Dendritic cell treated with granulocyte-macrophage colony-stimulating factor and Interleukin-4, amounts not matched to agents 40 ng/mL and 50 ng/mL, for 4 days (primary cell): ENCODE results near the gene FLT4.

ENCODE experiments used
- H3K27ac Mint-ChIP-seq: one replicate; pipeline ENCODE4 v1.8.0; 2022; ENCODE audit warnings: mild to moderate bottlenecking, mixed read lengths
- H3K27me3 Mint-ChIP-seq: one replicate; pipeline ENCODE4 v1.8.0; 2022; ENCODE audit warnings: mild to moderate bottlenecking, mixed read lengths
- H3K36me3 Mint-ChIP-seq: one replicate; pipeline ENCODE4 v1.8.0; 2022; ENCODE audit warnings: low read depth, mixed read lengths
- H3K4me1 Mint-ChIP-seq: one replicate; pipeline ENCODE4 v1.8.0; 2022; ENCODE audit warnings: low read depth, mixed read lengths
- H3K4me3 Mint-ChIP-seq: one replicate; pipeline ENCODE4 v1.8.0; 2022; ENCODE audit warnings: mild to moderate bottlenecking, moderate library complexity, mixed read lengths
- H3K9me3 Mint-ChIP-seq: one replicate; pipeline ENCODE4 v1.8.0; 2022; ENCODE audit warnings: mixed read lengths
- intact Hi-C: fragments of 100-400 bp; cut with micrococcal nuclease; formaldehyde crosslinking; loops from one replicate; pipeline ENCODE4 v1.15.0; 2022

The FLT4 gene

DNA sequence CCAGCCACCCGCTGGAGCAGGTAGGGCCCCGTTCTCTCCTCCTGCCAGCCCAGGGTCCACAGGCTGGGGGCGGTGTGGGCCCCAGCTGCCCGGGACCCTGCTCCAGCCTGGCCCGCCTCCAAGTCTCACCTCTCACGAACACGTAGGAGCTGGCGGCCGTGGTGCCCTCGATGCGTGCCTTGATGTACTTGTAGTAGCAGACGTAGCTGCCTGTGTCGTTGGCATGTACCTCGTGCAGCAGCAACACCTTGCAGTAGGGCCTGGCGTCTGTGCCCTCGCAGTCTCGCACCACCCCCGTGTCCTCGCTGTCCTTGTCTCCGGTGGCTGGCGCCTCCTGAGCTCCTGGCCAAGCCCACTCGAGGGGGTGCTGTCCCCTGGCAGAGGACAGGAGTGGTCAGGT, 19.0 kb downstream of the FLT4 start:
- Mint-ChIP-seq H3K27me3 (peaks cover 3% of the 10 kb centered on the region), H3K4me1 (no peaks in the 10 kb centered on the region), H3K27ac (no peak overlapping the region), H3K36me3 (no peaks in the 10 kb centered on the region), H3K9me3 (no peaks in the 10 kb centered on the region), H3K4me3 (no peak overlapping the region)
- intact Hi-C loops = no loop called here

DNA sequence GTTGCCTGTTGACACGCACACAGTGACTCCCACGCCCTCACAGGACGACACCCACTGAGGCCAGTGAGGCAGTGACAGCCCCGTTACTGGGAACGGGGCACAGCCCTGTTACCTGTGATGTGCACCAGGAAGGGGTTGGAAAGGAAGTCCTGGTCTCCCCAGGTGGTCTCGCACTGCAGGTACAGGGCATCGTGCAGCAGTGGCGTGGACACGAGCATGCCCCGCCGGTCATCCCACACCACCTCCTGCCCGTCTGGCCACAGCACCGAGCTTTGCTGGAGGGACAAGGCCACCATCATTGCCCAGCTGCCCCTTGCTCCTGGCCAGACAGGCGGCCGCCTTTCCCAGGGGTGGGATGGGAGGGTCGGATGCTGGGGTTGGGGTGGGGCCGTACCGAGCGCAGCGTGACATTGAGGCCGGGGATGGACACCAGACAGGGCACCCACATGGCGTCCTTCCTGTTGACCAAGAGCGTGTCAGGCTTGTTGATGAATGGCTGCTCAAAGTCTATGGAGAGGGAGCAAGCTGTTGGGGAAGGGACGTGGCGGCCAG, 19.5 kb downstream of the FLT4 start:
- Mint-ChIP-seq H3K4me1 (no peaks in the 10 kb centered on the region), H3K9me3 (no peaks in the 10 kb centered on the region), H3K4me3 (no peak overlapping the region), H3K27me3 (peaks cover 3% of the 10 kb centered on the region), H3K36me3 (no peaks in the 10 kb centered on the region), H3K27ac (no peak overlapping the region)
- intact Hi-C loops = no loop called here

DNA sequence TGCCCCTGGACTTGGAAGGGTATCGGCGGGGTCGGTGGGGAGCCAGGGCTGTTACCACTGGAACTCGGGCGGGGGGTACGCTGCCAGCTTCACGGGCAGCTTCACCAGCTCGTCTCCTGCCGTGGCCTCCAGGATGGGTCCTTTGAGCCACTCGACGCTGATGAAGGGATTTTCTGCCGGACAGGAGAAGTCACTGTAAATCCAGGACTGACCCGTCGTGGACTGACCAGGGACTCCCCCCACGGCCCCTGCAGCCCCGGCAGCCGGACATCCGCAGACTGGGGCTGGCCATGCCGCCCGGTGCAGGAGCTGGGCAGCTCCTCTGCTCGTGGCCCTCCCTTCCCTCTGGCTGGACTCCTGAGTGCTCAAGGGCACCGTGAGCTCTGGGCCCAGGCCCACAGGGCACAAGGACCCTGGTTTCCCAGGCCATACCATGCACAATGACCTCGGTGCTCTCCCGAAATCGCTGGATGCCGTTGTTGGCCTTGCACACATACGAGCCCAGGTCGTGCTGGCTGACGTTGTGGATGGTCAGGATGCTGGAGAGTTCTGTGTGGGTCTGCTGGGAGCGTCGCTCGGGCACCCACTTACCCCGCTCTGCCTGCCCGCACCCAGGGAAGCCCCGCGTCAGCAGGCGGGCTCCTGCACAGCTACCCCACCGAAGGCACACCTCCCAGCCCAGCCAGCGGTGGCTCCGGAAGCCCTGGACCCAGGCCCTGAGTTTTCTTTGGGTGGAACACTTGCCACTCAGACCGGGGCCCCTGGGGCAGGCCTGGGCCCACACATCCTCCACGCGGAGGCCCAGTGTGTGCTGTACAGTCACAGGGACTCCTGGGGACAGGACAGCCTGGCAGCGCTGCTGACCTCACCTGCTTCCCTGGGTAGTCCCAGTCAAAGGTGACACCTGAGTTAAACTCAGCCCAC, 20.3 kb downstream of the FLT4 start:
- H3K27ac Mint-ChIP-seq = no peak overlapping the region
- H3K9me3 Mint-ChIP-seq = no peaks in the 10 kb centered on the region
- no peak overlapping the region for H3K4me3 Mint-ChIP-seq
- H3K27me3 Mint-ChIP-seq = peaks cover 3% of the 10 kb centered on the region
- H3K4me1 Mint-ChIP-seq = no peaks in the 10 kb centered on the region
- intact Hi-C loops = no loop called here
- H3K36me3 Mint-ChIP-seq = no peaks in the 10 kb centered on the region

DNA sequence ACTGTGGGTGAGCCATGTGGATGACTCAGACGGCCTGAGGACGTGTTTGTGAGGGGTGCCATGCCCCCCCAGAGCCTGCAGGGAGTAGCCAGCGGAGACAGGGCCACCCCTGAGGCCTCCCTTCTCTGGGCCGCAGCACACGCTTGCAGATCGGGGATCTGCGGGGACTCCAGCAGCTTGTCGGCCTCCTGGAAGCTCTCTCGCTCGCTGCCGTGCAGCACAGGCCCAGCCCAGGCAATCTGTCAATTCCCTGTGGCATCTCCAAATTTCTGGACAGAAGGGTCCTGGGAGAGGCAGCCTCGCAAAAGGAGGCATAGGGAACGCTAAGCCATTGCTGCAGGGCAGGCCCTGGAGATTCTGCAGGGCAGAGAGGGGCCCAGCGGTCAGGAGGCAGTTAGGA, 21.2 kb downstream of the FLT4 start:
- no peaks in the 10 kb centered on the region for H3K36me3 Mint-ChIP-seq
- H3K27me3 Mint-ChIP-seq = peaks cover 3% of the 10 kb centered on the region
- no peak overlapping the region for H3K27ac Mint-ChIP-seq
- H3K4me3 Mint-ChIP-seq = no peak overlapping the region
- H3K9me3 Mint-ChIP-seq = no peaks in the 10 kb centered on the region
- intact Hi-C loops = no loop called here
- no peaks in the 10 kb centered on the region for H3K4me1 Mint-ChIP-seq

DNA sequence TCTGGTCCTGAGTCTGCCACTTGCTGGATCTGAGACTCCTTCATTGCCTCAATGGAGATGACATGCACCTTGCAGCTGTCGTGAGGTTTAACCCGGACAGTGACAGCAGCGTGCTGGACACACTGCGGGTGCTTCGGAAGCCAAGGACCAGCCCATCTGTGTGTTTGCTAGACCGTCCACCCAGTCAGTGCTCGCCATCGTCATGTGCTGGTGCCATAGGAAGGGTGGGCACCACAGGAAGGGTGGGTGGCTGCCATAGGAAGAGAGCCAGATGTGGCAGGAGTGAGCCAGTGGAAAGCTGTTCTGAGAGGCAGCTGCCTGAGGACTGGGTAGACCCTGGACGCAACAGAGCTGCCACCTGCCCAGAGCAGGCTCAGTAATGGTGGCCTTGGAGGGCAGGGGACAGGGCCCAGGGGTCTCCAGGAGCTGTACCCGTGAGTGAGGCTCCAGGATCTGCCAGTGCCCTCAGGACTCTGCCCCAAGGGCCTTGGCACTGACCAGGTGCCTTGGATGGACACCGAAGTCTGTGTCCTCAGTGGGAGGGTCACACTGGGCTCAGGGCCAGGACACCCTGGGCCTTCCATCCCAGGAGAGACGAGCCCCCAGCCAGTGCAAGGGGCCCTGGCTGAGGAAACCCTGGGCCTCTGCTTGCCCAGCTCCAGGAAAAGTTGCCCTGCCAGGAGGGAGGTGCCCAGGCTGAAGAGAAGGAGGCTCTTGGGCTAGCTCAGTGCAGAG, 21.8 kb downstream of the FLT4 start:
- Mint-ChIP-seq H3K27me3 (peaks cover 3% of the 10 kb centered on the region), H3K4me1 (no peaks in the 10 kb centered on the region), H3K27ac (no peak overlapping the region), H3K36me3 (no peaks in the 10 kb centered on the region), H3K4me3 (no peak overlapping the region), H3K9me3 (no peaks in the 10 kb centered on the region)
- intact Hi-C loops = no loop called here

DNA sequence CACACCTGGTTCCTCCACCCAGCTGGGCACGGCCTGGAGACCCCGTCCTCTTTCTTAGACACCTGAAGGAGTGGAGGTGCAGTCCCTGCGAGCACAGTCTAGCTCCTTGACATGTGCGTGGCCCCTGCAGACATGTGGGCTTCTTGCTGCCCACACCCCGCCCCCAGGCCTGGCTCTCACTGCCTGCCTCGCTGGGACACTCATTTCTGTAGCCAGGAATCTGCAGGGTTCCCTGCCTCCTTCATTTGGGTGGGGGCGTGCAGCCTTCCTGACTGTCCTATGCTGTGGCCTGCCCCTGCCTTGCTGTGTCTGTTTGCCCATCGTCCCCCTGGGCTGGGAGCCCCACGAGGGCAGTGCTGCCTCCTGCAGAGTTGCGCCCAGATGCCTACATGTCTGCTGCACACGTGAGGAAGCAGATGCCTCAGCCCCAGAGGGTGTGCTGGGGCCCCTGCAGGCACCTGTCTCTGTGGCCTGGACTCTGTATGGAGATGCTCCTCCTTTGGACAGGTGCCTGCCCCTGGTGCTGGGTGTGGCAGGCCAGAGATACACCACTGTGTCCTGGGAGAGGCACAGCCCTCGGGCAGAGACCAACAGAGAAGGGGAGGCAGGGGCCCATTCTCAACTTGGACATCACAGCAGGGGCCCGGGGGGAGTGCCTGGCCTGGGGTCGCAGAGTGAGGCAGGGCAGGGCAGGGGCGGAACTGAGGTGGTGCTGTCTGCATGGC, 22.6 kb downstream of the FLT4 start:
- peaks cover 3% of the 10 kb centered on the region for H3K27me3 Mint-ChIP-seq
- intact Hi-C loops = no loop called here
- no peaks in the 10 kb centered on the region for H3K9me3 Mint-ChIP-seq
- no peak overlapping the region for H3K27ac Mint-ChIP-seq
- H3K4me3 Mint-ChIP-seq = no peak overlapping the region
- no peaks in the 10 kb centered on the region for H3K36me3 Mint-ChIP-seq
- no peaks in the 10 kb centered on the region for H3K4me1 Mint-ChIP-seq

DNA sequence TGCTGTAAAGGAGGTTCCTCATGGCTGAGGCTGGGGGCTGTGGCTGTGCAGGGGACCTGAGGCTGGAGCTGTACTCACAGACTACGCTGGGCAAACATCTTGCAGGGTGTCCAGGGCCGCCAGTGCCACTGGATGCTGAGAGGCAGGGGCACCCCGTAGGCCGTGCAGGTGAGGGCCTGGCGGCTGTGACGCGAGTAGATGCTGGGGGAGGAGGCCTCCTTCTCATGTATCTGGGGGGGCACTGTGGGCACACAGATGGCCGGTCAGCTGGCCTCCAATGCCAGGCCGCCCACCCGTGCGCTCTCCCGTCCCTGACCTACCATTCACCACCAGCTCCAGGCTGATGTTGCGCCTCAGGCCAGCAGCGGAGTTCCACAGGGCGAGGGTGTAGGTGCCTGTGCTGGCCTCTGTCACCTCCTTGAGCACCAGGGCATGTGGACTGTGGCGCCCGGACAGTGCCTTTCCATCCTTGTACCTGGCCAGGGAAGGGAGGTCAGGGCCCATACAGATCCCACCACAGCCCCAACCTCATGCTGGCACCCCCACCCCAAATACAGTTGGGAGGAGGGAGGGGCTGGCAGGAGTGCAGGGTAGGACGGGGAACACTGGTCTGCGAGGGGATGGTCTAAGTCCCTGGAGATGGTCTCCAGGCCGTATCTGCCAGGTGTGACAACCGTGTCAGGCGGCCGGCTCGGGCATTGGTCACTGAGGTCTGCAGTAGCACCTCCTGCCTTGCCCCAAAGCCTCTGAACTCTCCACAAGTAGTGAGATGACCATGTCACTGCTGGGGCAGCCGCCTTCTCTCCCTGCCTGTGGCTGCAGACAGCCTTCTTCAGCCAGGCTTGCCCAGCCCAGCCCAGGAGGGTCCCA, 23.4 kb downstream of the FLT4 start:
- Mint-ChIP-seq H3K27me3 (peaks cover 3% of the 10 kb centered on the region), H3K36me3 (no peaks in the 10 kb centered on the region), H3K4me1 (no peaks in the 10 kb centered on the region), H3K9me3 (no peaks in the 10 kb centered on the region), H3K4me3 (no peak overlapping the region), H3K27ac (no peak overlapping the region)
- intact Hi-C loops = no loop called here

DNA sequence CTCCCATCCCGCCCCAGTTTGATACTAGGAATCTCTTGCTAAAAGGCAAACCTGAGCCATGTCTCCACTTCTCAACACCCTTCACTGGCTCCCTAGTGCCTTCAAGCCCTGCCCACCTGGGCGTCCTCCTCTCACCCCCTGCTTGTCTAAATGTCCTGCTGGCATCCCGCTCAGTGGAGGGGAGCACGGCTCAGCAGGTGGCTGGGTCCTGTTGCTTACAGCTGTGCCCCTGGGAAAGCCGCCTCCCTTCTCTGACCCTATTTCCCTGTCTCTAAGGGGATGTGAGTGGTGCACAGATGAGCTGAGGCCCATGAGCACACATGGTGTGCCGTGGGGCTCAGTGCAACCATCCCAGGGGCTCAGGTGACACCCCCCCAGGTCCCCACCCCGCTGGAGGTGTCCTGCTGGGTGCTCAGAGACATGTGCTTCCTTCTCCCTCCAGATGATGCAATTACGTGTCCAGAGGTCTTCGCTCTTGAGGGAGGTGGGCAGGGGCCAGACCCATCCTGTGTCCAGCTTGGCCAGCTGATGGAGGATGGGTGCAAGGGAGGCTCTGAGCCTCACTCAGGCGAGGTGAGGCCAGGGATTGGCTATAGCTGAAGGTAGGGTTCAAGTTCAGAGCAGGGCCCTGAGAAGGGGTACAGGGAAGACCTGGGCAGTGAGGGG, 24.1 kb downstream of the FLT4 start:
- Mint-ChIP-seq H3K27ac (no peak overlapping the region), H3K4me1 (no peaks in the 10 kb centered on the region), H3K4me3 (no peak overlapping the region), H3K27me3 (peaks cover 3% of the 10 kb centered on the region), H3K36me3 (no peaks in the 10 kb centered on the region), H3K9me3 (no peaks in the 10 kb centered on the region)
- intact Hi-C loops = no loop called here

DNA sequence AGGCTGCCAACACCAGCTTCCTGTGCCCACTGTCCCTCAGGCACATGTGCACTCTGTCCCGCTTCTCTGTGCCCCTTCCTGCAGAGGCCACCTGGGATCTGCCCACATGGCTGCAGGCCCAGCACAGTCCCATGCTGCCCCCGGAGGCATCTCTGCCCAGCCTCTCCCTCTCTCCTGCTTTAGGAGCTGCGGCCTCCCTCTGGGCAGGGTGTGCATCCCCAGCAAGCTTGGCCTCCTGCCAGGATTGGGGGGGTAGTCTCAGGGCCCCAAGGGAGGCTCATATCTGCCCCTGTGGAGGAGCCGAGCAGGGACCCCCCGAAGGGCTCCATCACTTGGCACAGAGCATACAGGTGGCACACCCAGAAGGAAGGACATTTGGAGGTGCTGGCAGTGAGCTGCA, 24.8 kb downstream of the FLT4 start:
- no peaks in the 10 kb centered on the region for H3K4me1 Mint-ChIP-seq
- peaks cover 7% of the 10 kb centered on the region for H3K27me3 Mint-ChIP-seq

DNA sequence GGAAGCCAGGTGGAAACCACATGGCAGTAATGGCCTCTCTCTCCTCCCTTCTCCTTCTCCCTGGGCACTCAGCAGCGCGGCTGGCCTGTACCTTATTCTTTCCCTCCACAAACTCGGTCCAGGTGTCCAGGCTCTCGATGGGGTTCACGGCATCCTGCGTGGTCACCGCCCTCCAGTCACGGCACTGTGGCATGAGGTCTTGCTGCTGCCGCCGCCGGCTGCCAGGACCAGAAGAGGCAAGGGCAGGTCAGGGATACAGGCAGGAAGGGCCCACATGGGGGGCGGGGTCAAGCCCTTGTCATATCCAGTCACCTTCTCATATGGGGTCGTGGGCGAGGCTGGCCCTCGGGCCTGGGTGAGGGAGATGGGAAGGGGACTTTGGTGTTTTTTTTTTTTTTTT, 25.6 kb downstream of the FLT4 start:
- no peak overlapping the region for H3K27ac Mint-ChIP-seq
- H3K4me1 Mint-ChIP-seq = no peaks in the 10 kb centered on the region
- intact Hi-C loops = no loop called here
- H3K9me3 Mint-ChIP-seq = no peaks in the 10 kb centered on the region
- peaks cover 9% of the 10 kb centered on the region for H3K27me3 Mint-ChIP-seq
- H3K36me3 Mint-ChIP-seq = no peaks in the 10 kb centered on the region
- no peak overlapping the region for H3K4me3 Mint-ChIP-seq

More for the DNA sequence above, 24.8 kb downstream of the FLT4 start:
- Mint-ChIP-seq H3K4me3 (no peak overlapping the region), H3K27ac (no peak overlapping the region), H3K36me3 (no peaks in the 10 kb centered on the region), H3K9me3 (no peaks in the 10 kb centered on the region)
- intact Hi-C loops = no loop called here

DNA sequence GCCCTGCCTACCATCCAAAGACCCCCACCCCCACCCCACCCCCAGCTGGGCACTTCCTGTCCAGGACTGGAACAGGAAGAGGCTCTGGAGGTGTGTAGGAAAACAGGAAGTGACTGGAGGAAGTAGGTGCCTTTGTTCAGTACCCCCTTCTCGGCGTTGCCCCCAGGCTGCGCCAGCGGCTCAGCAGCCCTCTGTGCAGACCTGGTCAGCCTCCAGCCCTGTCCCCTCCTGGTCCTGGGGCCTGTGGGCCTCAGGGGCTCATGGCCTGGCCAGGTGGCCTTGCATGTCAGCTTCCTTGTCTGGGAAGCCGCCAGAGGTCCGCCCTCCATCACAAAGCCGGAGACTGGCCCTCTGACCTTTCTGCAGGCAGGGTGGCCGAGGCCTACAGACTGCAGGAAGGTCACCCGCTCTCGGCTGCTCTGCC, 26.0 kb downstream of the FLT4 start:
- no peaks in the 10 kb centered on the region for H3K36me3 Mint-ChIP-seq
- no peaks in the 10 kb centered on the region for H3K4me1 Mint-ChIP-seq
- intact Hi-C loops = no loop called here
- peaks cover 11% of the 10 kb centered on the region for H3K27me3 Mint-ChIP-seq
- no peaks in the 10 kb centered on the region for H3K9me3 Mint-ChIP-seq
- no peak overlapping the region for H3K27ac Mint-ChIP-seq
- no peak overlapping the region for H3K4me3 Mint-ChIP-seq

DNA sequence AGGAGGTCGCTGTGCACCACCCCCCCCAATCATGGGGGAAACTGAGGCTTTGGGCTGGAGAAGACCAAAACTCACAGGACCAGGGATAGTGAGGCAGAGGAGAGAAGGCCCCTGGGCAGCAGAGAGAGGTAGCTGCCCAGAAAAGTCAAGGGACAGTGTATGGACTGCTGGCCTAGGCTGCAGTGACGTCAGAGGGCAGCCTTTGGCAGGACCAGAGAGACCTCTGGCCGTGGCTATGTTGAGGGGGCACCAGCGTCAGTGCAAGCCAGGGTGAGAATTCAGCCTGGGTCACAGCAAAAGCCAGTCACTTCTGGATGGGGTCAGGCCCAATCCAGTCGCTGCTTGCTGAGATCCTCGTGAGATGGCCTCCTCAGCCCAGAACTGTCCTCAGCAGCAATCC, 26.5 kb downstream of the FLT4 start:
- Mint-ChIP-seq H3K9me3 (no peaks in the 10 kb centered on the region), H3K27ac (no peak overlapping the region), H3K4me1 (no peaks in the 10 kb centered on the region), H3K27me3 (peaks cover 14% of the 10 kb centered on the region), H3K4me3 (no peak overlapping the region), H3K36me3 (no peaks in the 10 kb centered on the region)
- intact Hi-C loops = no loop called here

DNA sequence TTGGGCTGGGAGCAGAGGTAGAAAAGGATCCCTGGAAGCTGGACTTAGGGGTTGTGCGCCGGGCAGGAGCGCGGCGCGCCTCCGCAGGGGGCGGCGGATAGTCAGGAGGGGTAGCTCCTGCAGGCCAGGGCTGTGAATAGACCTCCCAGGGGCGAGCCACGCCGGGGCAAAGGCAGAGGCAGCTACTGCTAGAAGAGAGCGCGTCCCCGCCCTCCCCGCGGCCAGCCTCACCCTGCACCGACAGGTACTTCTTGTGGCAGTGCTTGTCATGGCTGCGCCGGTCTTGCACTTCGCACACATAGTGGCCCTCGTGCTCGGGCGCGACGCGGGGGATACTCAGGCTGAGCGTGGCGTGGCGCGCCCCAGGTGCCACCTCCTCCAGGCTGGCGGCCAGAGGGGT, 28.1 kb downstream of the FLT4 start:
- no peaks in the 10 kb centered on the region for H3K36me3 Mint-ChIP-seq
- intact Hi-C loops = no loop called here
- H3K27ac Mint-ChIP-seq = no peak overlapping the region
- no peaks in the 10 kb centered on the region for H3K9me3 Mint-ChIP-seq
- no peak overlapping the region for H3K4me3 Mint-ChIP-seq
- peaks cover 14% of the 10 kb centered on the region for H3K27me3 Mint-ChIP-seq
- no peaks in the 10 kb centered on the region for H3K4me1 Mint-ChIP-seq
